ENCODE measurements around the gene PHF2.

PHF2 gene

GRCh38 chr9:93708289-93708986 lies 132.1 kb downstream of the PHF2 start:
- no peaks in the 10 kb centered on the region for H3K36me3 ChIP-seq (ENCODE audit: control insufficient read depth, insufficient read depth, low read length)
- H3K27me3 ChIP-seq (replicated peaks; ENCODE audit: control insufficient read depth, insufficient read depth, low read length) = no peaks in the 10 kb centered on the region
- TF ChIP-seq CTCF (IDR thresholded peaks at IDR 0.05; ENCODE audit: insufficient read depth, low read length, poor library complexity, severe bottlenecking) = no peak
- H3K4me3 ChIP-seq (replicated peaks; ENCODE audit: low read depth, low read length) = no peak overlapping the region
- no peak for DNase-seq (ENCODE audit: extremely low read depth, insufficient read length)

GRCh38 chr9:93708987-93709302 lies 132.6 kb downstream of the PHF2 start:
- no peak for DNase-seq (ENCODE audit: extremely low read depth, insufficient read length)
- H3K27me3 ChIP-seq (replicated peaks; ENCODE audit: control insufficient read depth, insufficient read depth, low read length) = no peaks in the 10 kb centered on the region
- no peak for TF ChIP-seq CTCF (IDR thresholded peaks at IDR 0.05; ENCODE audit: insufficient read depth, low read length, poor library complexity, severe bottlenecking)
- no peak overlapping the region for H3K4me3 ChIP-seq (replicated peaks; ENCODE audit: low read depth, low read length)
- no peaks in the 10 kb centered on the region for H3K36me3 ChIP-seq (ENCODE audit: control insufficient read depth, insufficient read depth, low read length)

- no peak for TF ChIP-seq CTCF (IDR thresholded peaks at IDR 0.05; ENCODE audit: insufficient read depth, low read length, poor library complexity, severe bottlenecking)
- Histone ChIP-seq H3K36me3 (ENCODE audit: control insufficient read depth, insufficient read depth, low read length) (no peaks in the 10 kb centered on the region), H3K27me3 (replicated peaks; ENCODE audit: control insufficient read depth, insufficient read depth, low read length) (no peaks in the 10 kb centered on the region), H3K4me3 (replicated peaks; ENCODE audit: low read depth, low read length) (no peak overlapping the region)
- DNase-seq (ENCODE audit: extremely low read depth, insufficient read length) = no peak
These were observed 133.4 kb downstream of the PHF2 start for GRCh38 chr9:93709600-93710369.

DNA sequence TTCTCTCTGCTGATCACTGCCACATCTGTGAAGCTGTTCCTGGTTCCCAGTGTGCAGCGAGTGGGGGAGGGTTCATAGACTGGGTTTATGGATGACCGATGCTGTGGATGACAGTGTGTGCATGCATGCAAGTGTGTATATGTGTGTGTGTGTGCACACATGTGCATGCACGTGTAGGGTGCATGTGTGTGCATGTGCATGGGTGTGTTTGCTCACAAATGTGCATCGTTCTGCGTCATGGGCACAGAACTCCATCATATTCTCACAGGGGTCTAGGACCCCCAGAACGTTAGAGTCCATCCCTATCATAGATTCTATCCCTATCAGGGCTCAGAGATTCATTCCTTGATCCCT lies 134.0 kb downstream of the PHF2 start:
- Histone ChIP-seq H3K36me3 (ENCODE audit: control insufficient read depth, insufficient read depth, low read length) (no peaks in the 10 kb centered on the region), H3K4me3 (replicated peaks; ENCODE audit: low read depth, low read length) (no peak overlapping the region), H3K27me3 (replicated peaks; ENCODE audit: control insufficient read depth, insufficient read depth, low read length) (no peaks in the 10 kb centered on the region)
- DNase-seq (ENCODE audit: extremely low read depth, insufficient read length) = no peak
- no peak for TF ChIP-seq CTCF (IDR thresholded peaks at IDR 0.05; ENCODE audit: insufficient read depth, low read length, poor library complexity, severe bottlenecking)

- Histone ChIP-seq H3K36me3 (ENCODE audit: control insufficient read depth, insufficient read depth, low read length) (no peaks in the 10 kb centered on the region), H3K27me3 (replicated peaks; ENCODE audit: control insufficient read depth, insufficient read depth, low read length) (no peaks in the 10 kb centered on the region), H3K4me3 (replicated peaks; ENCODE audit: low read depth, low read length) (no peak overlapping the region)
- DNase-seq (ENCODE audit: extremely low read depth, insufficient read length) = no peak
- TF ChIP-seq CTCF (IDR thresholded peaks at IDR 0.05; ENCODE audit: insufficient read depth, low read length, poor library complexity, severe bottlenecking) = no peak
These were observed 134.6 kb downstream of the PHF2 start for GRCh38 chr9:93711002-93711401.
